ENCODE data around the gene TCF23. TPM values are rescaled to one million over a fixed set of nuclear protein-coding genes. Genes with fewer than 3 reads are reported as not detected.

Gene TCF23
- total RNA-seq, 2 donors from 2014 or later = 8.5 TPM; not detected in 1

DNA sequence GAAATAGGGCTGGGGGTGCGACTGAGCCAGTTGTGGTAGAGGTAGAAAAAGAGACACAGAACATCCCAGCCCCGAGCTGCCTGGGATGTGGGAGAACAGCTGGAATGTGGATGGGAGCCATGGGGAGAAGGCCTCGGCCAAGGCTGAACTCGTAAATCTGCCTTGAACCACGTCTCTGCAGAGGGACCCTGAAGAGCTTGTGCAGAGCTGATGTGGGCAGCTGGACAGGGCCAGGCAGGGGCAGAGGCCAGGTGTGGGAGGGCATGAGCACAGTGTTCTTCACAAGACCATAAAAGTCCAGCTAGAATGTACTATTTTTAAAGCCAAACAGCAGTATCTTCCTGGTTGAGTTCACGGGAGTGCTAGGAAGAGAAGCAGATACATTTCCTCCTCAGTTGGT is 5.7 kb downstream of the TCF23 start:
- Histone ChIP-seq H3K36me3 (no peaks in the 10 kb centered on the region), H3K4me3 (no peak overlapping the region), H3K4me1 (replicated peaks) (no peaks in the 10 kb centered on the region), H3K27me3 (replicated peaks; ENCODE audit: insufficient read depth) (no peaks in the 10 kb centered on the region), H3K27ac (peak overlapping the region in 1 of 2 donors; percentile 30), H3K9me3 (no peaks in the 10 kb centered on the region)
- DNase-seq (ENCODE audit: low spot score) = no peak
- intact Hi-C loops (cut with DNase I) = no loop called here
- TF ChIP-seq, protein P1, sequence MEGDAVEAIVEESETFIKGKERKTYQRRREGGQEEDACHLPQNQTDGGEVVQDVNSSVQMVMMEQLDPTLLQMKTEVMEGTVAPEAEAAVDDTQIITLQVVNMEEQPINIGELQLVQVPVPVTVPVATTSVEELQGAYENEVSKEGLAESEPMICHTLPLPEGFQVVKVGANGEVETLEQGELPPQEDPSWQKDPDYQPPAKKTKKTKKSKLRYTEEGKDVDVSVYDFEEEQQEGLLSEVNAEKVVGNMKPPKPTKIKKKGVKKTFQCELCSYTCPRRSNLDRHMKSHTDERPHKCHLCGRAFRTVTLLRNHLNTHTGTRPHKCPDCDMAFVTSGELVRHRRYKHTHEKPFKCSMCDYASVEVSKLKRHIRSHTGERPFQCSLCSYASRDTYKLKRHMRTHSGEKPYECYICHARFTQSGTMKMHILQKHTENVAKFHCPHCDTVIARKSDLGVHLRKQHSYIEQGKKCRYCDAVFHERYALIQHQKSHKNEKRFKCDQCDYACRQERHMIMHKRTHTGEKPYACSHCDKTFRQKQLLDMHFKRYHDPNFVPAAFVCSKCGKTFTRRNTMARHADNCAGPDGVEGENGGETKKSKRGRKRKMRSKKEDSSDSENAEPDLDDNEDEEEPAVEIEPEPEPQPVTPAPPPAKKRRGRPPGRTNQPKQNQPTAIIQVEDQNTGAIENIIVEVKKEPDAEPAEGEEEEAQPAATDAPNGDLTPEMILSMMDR (IDR thresholded peaks at IDR 0.05) = no peak
- no peak for TF ChIP-seq POLR2A (IDR thresholded peaks at IDR 0.05)
- TF ChIP-seq POLR2AphosphoS5 (IDR thresholded peaks at IDR 0.05) = peak; percentile 28
- WGBS = 25% methylated on average over 6 of the region's 6 CpGs

DNA sequence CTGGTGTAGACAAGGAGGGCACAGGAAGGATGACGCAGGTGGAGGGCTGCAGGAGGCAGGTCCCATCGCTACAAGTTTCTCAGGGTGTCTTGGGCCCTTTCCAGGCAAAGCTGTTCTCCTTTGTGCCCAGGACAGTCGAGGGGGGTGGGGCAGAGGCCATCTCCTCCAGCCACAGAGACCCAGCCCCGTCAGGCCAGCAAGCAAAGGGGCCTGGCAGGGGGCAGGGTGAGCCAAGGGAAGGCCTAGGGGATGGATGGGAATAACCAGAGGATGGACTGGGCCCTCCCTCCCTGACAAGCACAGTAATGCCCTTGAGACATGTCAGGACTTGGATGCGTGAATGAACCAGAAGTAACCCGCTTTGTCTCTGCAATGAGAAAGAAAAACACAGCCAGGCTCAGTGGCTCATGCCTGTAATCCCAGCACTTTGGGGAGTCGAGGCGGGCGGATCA is 6.3 kb downstream of the TCF23 start:
- Histone ChIP-seq H3K4me1 (replicated peaks) (no peaks in the 10 kb centered on the region), H3K4me3 (no peak overlapping the region), H3K27ac (peak overlapping the region in 1 of 2 donors; percentile 30), H3K9me3 (no peaks in the 10 kb centered on the region), H3K27me3 (replicated peaks; ENCODE audit: insufficient read depth) (no peaks in the 10 kb centered on the region), H3K36me3 (no peaks in the 10 kb centered on the region)
- DNase-seq (ENCODE audit: low spot score) = no peak
- WGBS = 66% methylated on average over 8 of the region's 9 CpGs
- intact Hi-C loops (cut with DNase I) = no loop called here
- TF ChIP-seq POLR2A (IDR thresholded peaks at IDR 0.05) = no peak
- no peak for TF ChIP-seq POLR2AphosphoS5 (IDR thresholded peaks at IDR 0.05)
- TF ChIP-seq, protein P1 (IDR thresholded peaks at IDR 0.05) = no peak

GRCh38 chr2:27158468-27158867 is 9.7 kb downstream of the TCF23 start:
- Histone ChIP-seq H3K27me3 (replicated peaks; ENCODE audit: insufficient read depth) (no peaks in the 10 kb centered on the region), H3K4me3 (no peak overlapping the region), H3K4me1 (replicated peaks) (no peaks in the 10 kb centered on the region), H3K27ac (no peak overlapping the region), H3K9me3 (no peaks in the 10 kb centered on the region), H3K36me3 (no peaks in the 10 kb centered on the region)
- DNase-seq (ENCODE audit: low spot score) = no peak
- WGBS = 62% methylated on average over 6 of the region's 6 CpGs
- no peak for TF ChIP-seq POLR2AphosphoS5 (IDR thresholded peaks at IDR 0.05)
- TF ChIP-seq POLR2A (IDR thresholded peaks at IDR 0.05) = no peak
- TF ChIP-seq, protein P1 (IDR thresholded peaks at IDR 0.05) = no peak
- intact Hi-C loops (cut with DNase I) = no loop called here

DNA sequence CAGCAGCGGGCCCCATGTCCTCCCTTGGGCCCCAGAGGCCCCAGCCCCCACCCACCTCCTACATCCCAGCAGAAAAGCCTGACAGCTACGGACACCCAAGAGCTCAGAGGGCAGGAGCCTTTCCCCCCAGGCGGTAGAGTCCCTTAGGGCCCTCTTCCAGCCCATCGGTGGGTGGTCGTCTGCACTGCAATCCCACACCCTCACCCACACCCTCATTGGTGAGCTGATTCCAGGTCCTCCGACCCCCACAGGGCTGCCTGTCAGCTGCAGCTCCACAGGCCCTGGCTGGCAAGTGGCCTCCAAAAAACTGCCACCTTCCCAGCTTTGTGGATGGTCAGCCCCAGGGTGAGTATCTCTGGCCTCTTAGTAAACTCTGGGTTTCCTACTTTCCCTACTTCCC is 10.5 kb downstream of the TCF23 start:
- WGBS = 73% methylated on average over 6 of the region's 6 CpGs
- no peak overlapping the region for H3K27ac ChIP-seq

GRCh38 chr2:27160191-27160590 is 11.4 kb downstream of the TCF23 start:
- Histone ChIP-seq H3K27ac (no peak overlapping the region), H3K27me3 (replicated peaks; ENCODE audit: insufficient read depth) (no peaks in the 10 kb centered on the region), H3K4me3 (no peak overlapping the region), H3K9me3 (no peaks in the 10 kb centered on the region), H3K4me1 (replicated peaks) (no peaks in the 10 kb centered on the region), H3K36me3 (no peaks in the 10 kb centered on the region)
- no peak for DNase-seq (ENCODE audit: low spot score)
- intact Hi-C loops (cut with DNase I) = no loop called here
- WGBS = 63% methylated on average over 9 of the region's 9 CpGs
- TF ChIP-seq POLR2A (IDR thresholded peaks at IDR 0.05) (no peak), POLR2AphosphoS5 (IDR thresholded peaks at IDR 0.05) (no peak)
- TF ChIP-seq, protein P1 (IDR thresholded peaks at IDR 0.05) = no peak

More for the DNA sequence above, 10.5 kb downstream of the TCF23 start:
- Histone ChIP-seq H3K4me1 (replicated peaks) (no peaks in the 10 kb centered on the region), H3K27me3 (replicated peaks; ENCODE audit: insufficient read depth) (no peaks in the 10 kb centered on the region), H3K36me3 (no peaks in the 10 kb centered on the region), H3K4me3 (no peak overlapping the region), H3K9me3 (no peaks in the 10 kb centered on the region)
- intact Hi-C loops (cut with DNase I) = no loop called here
- TF ChIP-seq POLR2AphosphoS5 (IDR thresholded peaks at IDR 0.05) (no peak), POLR2A (IDR thresholded peaks at IDR 0.05) (no peak)
- TF ChIP-seq, protein P1 (IDR thresholded peaks at IDR 0.05) = no peak
- DNase-seq (ENCODE audit: low spot score) = no peak
